ENCODE results near the gene ALKAL2. TPM values are rescaled to one million over a fixed set of nuclear protein-coding genes. Genes with fewer than 3 reads are reported as not detected.

ALKAL2 gene
- total RNA-seq, 1 experiment from 2014 or later, result not detected

DNA sequence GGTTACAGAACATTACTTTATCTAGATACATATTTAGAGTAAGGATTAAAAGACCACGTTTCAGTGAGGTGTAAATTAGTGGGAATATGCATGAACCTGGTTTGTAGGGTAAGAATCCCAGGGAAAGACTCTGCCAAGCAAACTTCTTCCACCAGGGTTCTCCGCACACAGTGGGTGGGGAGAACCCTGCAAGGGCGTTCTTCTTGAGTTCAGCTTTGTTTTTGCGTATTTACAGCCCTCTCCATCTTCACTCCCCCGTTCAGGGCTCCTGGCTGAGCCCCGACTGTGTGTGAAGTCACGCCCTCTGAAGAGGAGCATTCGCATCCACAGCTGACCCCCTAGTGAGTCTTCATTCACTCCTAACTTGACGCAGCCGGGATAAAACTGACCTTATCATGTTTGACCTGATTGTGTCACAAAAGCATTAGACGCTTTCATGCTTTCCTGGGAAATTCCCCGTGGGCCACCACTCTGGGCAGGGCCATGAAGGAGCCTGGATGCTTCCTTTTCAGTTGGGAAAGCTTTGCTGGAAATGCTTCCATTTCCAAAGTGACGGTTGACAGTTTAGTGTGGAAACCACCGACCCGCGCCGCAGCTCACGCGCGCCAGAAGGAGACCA is 1.0 kb downstream of the ALKAL2 start:
- Mint-ChIP-seq H3K4me3 (ENCODE audit: low read depth, unreplicated experiment) (no peak overlapping the region), H3K9me3 (ENCODE audit: low read depth, unreplicated experiment) (no peaks in the 10 kb centered on the region), H3K27ac (ENCODE audit: unreplicated experiment) (no peak overlapping the region), H3K36me3 (ENCODE audit: insufficient read depth, unreplicated experiment) (peaks cover 8% of the 10 kb centered on the region), H3K27me3 (ENCODE audit: unreplicated experiment) (peaks cover 38% of the 10 kb centered on the region), H3K4me1 (ENCODE audit: low read depth, unreplicated experiment) (peaks cover 8% of the 10 kb centered on the region)
- CTCF ChIA-PET, result interaction anchor here (0.7 kb wide), 1 partner anchor 1348 kb away, joined by 5 read pairs; no protein-coding TSS in a partner anchor
- BruUV-seq (replicated peaks), result no TSS peak
- no peak for DNase-seq
- TF ChIP-seq, protein P1, sequence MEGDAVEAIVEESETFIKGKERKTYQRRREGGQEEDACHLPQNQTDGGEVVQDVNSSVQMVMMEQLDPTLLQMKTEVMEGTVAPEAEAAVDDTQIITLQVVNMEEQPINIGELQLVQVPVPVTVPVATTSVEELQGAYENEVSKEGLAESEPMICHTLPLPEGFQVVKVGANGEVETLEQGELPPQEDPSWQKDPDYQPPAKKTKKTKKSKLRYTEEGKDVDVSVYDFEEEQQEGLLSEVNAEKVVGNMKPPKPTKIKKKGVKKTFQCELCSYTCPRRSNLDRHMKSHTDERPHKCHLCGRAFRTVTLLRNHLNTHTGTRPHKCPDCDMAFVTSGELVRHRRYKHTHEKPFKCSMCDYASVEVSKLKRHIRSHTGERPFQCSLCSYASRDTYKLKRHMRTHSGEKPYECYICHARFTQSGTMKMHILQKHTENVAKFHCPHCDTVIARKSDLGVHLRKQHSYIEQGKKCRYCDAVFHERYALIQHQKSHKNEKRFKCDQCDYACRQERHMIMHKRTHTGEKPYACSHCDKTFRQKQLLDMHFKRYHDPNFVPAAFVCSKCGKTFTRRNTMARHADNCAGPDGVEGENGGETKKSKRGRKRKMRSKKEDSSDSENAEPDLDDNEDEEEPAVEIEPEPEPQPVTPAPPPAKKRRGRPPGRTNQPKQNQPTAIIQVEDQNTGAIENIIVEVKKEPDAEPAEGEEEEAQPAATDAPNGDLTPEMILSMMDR (IDR thresholded peaks at IDR 0.05; ENCODE audit: unreplicated experiment), result no peak
- intact Hi-C loops (cut with micrococcal nuclease; ENCODE audit: unreplicated experiment), result no loop called here

DNA sequence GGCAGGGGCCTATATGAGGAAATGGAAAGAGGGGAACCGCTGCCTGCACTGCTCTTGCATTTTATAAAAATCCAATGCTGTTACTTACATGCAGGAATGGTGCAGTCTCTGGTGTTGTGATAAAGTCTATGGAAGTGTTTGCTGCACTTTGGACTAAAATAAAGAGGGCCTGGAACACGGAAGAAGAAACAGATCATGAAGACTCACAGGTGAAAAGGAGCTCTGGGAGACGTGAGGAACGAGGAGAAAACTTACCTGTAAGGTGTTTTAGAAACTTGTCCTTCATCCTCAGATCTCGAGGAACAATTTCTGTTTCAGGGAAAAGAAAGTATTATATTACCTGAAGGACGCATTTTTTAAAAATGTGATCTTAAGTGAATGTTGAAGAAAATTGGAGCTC is 1.9 kb downstream of the ALKAL2 start:
- Mint-ChIP-seq H3K4me3 (ENCODE audit: low read depth, unreplicated experiment) (no peak overlapping the region), H3K27me3 (ENCODE audit: unreplicated experiment) (peaks cover 38% of the 10 kb centered on the region), H3K27ac (ENCODE audit: unreplicated experiment) (no peak overlapping the region), H3K4me1 (ENCODE audit: low read depth, unreplicated experiment) (peaks cover 8% of the 10 kb centered on the region), H3K9me3 (ENCODE audit: low read depth, unreplicated experiment) (no peaks in the 10 kb centered on the region), H3K36me3 (ENCODE audit: insufficient read depth, unreplicated experiment) (peaks cover 8% of the 10 kb centered on the region)
- CTCF ChIA-PET, result no interaction called here
- no TSS peak for BruUV-seq (replicated peaks)
- intact Hi-C loops (cut with micrococcal nuclease; ENCODE audit: unreplicated experiment), result no loop called here
- no peak for DNase-seq
- TF ChIP-seq, protein P1 (IDR thresholded peaks at IDR 0.05; ENCODE audit: unreplicated experiment), result no peak

DNA sequence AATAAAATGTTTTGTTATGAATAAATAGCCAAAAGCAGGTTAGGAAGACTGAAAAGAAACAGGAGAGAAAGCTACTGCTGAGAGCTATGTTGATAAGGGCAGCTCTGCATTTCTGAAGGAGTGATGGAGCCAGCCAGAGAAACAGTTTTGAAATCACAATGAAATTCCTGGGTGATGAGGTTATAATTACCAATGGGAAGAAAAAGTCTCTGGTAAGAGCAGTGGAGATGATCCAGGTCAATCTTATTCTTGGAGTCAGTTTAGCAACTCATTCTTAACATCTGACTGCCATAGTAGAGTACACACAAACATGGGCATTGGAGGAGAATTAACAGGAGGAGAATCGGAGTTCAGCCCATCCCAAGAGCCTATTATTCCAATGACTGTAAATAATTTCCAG is 2.4 kb downstream of the ALKAL2 start:
- TF ChIP-seq, protein P1 (IDR thresholded peaks at IDR 0.05; ENCODE audit: unreplicated experiment), result no peak
- peaks cover 8% of the 10 kb centered on the region for H3K4me1 Mint-ChIP-seq (ENCODE audit: low read depth, unreplicated experiment)
- peaks cover 8% of the 10 kb centered on the region for H3K36me3 Mint-ChIP-seq (ENCODE audit: insufficient read depth, unreplicated experiment)
- no peak overlapping the region for H3K4me3 Mint-ChIP-seq (ENCODE audit: low read depth, unreplicated experiment)
- H3K27ac Mint-ChIP-seq (ENCODE audit: unreplicated experiment), result no peak overlapping the region
- no peaks in the 10 kb centered on the region for H3K9me3 Mint-ChIP-seq (ENCODE audit: low read depth, unreplicated experiment)
- peaks cover 36% of the 10 kb centered on the region for H3K27me3 Mint-ChIP-seq (ENCODE audit: unreplicated experiment)
- BruUV-seq (replicated peaks), result no TSS peak
- DNase-seq, result no peak
- intact Hi-C loops (cut with micrococcal nuclease; ENCODE audit: unreplicated experiment), result no loop called here
- CTCF ChIA-PET, result no interaction called here

DNA sequence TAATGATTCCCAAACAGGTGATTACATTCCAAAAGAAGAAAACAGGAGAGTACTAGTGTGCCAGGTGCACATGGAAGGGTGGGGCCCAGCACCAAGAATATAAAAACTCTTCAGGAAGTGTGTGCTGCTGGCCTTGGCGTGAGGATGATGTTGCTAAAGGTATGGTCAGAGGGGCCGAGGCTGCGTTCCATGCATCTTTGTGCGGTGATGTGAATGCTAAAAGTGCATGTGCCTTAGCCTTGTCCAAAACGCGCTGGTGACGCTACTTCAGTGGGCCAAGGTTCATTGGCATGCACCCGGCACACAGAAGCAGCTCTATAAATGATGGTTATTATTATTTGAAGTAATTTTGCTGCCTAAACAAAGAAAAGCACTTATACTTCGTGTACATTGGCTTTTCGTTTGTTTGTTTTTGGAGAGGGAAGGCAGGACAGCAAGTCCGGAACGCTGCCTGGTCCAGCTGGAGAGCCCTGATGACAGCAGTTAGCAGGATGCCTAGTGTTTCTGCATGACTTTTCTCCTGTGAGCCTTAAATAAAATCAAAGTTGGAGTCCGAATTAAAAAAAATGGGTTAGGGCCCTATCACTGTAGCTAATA is 2.9 kb downstream of the ALKAL2 start:
- intact Hi-C loops (cut with micrococcal nuclease; ENCODE audit: unreplicated experiment), result no loop called here
- H3K27me3 Mint-ChIP-seq (ENCODE audit: unreplicated experiment), result peaks cover 31% of the 10 kb centered on the region
- no peaks in the 10 kb centered on the region for H3K9me3 Mint-ChIP-seq (ENCODE audit: low read depth, unreplicated experiment)
- no peak overlapping the region for H3K27ac Mint-ChIP-seq (ENCODE audit: unreplicated experiment)
- BruUV-seq (replicated peaks), result no TSS peak
- no peak for DNase-seq
- H3K4me3 Mint-ChIP-seq (ENCODE audit: low read depth, unreplicated experiment), result no peak overlapping the region
- peaks cover 8% of the 10 kb centered on the region for H3K4me1 Mint-ChIP-seq (ENCODE audit: low read depth, unreplicated experiment)
- TF ChIP-seq, protein P1 (IDR thresholded peaks at IDR 0.05; ENCODE audit: unreplicated experiment), result no peak
- peaks cover 11% of the 10 kb centered on the region for H3K36me3 Mint-ChIP-seq (ENCODE audit: insufficient read depth, unreplicated experiment)
- CTCF ChIA-PET, result no interaction called here
